Endothelial cell of umbilical vein (primary cell): ENCODE measurements around the gene TRAIP.

ENCODE experiments used
- CTCF ChIP-seq, 2 donors: IDR thresholded peaks; 1 replicate in 1 of 2; 2 replicates in 1 of 2; pipeline ENCODE4 v1.5.1; 2011; ENCODE audit warnings: low read length in 2 of 2, mild to moderate bottlenecking in 2 of 2, moderate library complexity in 2 of 2, control low read depth in 1 of 2, inconsistent platforms in 1 of 2, low read depth in 1 of 2; ENCODE audit not compliant: insufficient read depth in 1 of 2; ENCODE audit errors: extremely low read depth in 1 of 2
- EZH2 ChIP-seq: IDR thresholded peaks from 2 replicates; pipeline ENCODE4 v1.6.1; 2012; ENCODE audit warnings: borderline replicate concordance, low read depth, mild to moderate bottlenecking, moderate library complexity, low read length, inconsistent platforms; ENCODE audit not compliant: severe bottlenecking
- MAX ChIP-seq: IDR thresholded peaks from 2 replicates; pipeline ENCODE4 v1.6.1; 2011; ENCODE audit not compliant: insufficient read depth, insufficient read length
- POLR2A ChIP-seq: IDR thresholded peaks from 2 replicates; pipeline ENCODE4 v1.6.1; 2012; ENCODE audit warnings: low read depth, mild to moderate bottlenecking, control low read depth, low read length

GRCh38 chr3:49882166-49882565, 25.8 kb upstream of the TRAIP start:
- TF ChIP-seq POLR2A (no peak), EZH2 (no peak), CTCF (IDR thresholded peaks at IDR 0.05; ENCODE audit: extremely low read depth in 1 of 2, insufficient read depth in 1 of 2, low read depth in 1 of 2, low read length in 2 of 2) (no peak), MAX (no peak)
